GM12891 (cell line): Measurements from ENCODE around the gene MEGF8.

Experiments used
- DNase-seq: peaks from one replicate; pipeline ENCODE4 v3.0.0; 2011; ENCODE audit warnings: low spot score; ENCODE audit not compliant: insufficient read length
- FAIRE-seq: peaks from 2 replicates; lab custom pipeline; 2011; peaks lifted over from hg19 to GRCh38; lab: Jason Lieb, UNC
- PAX5 ChIP-seq: IDR thresholded peaks from 2 replicates; pipeline ENCODE4 v1.6.1; 2011; ENCODE audit warnings: low read length, moderate library complexity, mild to moderate bottlenecking; ENCODE audit not compliant: insufficient read depth, severe bottlenecking
- POLR2A ChIP-seq: IDR thresholded peaks from 2 replicates; pipeline ENCODE4 v1.6.1; 2011; ENCODE audit warnings: low read depth, low read length, control low read depth
- POLR2AphosphoS5 ChIP-seq: IDR thresholded peaks from 2 replicates; pipeline ENCODE4 v1.6.1; 2011; ENCODE audit warnings: low read depth, low read length, control low read depth
- POU2F2 ChIP-seq: IDR thresholded peaks from 2 replicates; pipeline ENCODE4 v1.6.1; 2011; ENCODE audit warnings: low read depth, mild to moderate bottlenecking, control low read depth, low read length, moderate library complexity
- SPI1 ChIP-seq: IDR thresholded peaks from 2 replicates; pipeline ENCODE4 v1.6.1; 2011; ENCODE audit warnings: low read depth, low read length, control low read depth
- TAF1 ChIP-seq: IDR thresholded peaks from 2 replicates; pipeline ENCODE4 v1.6.1; 2011; ENCODE audit warnings: low read depth, low read length, control low read depth

The MEGF8 gene

DNA sequence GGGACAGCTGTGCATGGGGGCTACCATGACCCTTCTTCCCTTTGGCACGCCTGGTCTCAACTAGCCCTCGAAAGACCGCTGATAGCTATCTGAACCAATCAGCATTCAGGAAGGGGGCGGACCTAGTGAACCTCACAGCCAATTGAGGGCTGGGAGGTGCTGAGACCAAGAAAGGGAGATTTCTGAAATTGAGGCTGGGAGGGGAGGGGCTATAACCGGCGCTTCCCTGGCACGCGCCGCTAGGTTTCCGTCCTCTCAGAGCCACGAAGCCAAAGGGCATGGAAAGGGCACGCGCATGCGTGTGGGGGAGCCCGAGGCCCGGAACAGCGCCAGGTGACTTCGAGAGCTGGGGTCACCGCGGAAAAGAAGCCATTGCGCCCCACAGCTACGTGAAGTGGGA, 18.8 kb upstream of the MEGF8 start:
- TF ChIP-seq POLR2AphosphoS5 = no peak
- no peak for TF ChIP-seq POU2F2
- no peak for TF ChIP-seq TAF1
- TF ChIP-seq PAX5 = no peak
- TF ChIP-seq POLR2A = no peak
- TF ChIP-seq SPI1 = no peak
- no peak for DNase-seq
- no peak for FAIRE-seq

DNA sequence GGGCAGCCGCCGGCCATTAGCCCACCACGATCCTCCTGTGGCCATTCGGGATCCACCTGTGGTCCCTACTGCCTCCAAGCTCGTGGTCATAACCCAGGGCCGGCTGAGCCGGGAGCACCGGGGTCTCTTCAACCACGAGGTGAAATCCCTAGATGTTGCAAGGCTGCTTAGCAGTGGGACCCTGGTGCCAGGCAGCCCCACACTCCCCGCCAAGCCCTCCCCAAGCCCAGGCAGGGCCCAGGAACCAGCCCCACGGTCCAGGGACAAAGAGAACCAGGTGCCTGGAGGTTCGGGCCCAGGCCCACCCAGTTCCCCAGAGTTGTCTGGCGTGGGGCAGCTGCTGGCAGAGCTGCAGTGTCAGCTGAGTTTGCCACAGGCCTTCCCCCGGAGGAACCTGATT, 15.7 kb upstream of the MEGF8 start:
- no peak for TF ChIP-seq POU2F2
- no peak for TF ChIP-seq POLR2A
- FAIRE-seq = no peak
- no peak for DNase-seq

DNA sequence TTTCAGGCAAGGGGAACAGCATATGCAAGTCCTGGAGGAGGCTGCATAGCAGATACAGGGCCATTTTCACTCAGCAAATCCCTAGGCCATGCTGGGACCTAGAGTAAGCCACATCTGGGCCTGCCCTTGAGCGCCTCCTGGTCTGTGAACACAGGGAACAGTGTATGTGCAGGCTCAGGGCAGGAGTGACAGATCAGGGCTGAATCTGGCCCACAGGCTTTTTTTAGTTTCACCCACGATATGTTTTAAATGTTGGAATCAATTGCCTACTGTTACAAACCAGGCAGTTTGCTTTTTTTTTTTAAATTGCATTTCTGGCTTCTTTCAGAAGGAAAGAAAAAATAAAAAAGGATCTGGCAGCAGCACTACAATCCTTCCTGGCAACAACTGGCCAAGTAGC, 13.8 kb upstream of the MEGF8 start:
- no peak for TF ChIP-seq POLR2A
- no peak for TF ChIP-seq SPI1
- DNase-seq (no peak), FAIRE-seq (no peak)

DNA sequence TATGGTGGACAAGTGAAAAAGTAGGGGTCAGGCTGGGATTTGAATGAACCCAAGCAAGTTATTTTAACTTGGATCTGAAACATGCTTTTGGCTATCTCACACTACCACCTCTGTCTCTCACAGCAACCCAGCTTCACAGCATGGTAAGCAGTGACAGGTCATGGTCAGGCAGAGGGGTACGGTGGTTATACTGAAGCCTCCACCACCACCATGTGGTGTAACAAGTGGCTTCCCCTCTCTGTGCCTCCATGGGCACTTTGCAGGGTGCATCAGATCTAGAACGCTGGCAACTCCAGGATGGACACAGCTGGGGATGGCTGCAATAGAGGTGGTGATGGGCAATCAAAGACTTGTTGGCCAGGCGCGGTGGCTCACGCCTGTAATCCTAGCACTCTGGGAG, 13.1 kb upstream of the MEGF8 start:
- TF ChIP-seq POLR2AphosphoS5 (no peak), TAF1 (no peak), SPI1 (no peak), POU2F2 (no peak), POLR2A (no peak), PAX5 (no peak)
- DNase-seq (no peak), FAIRE-seq (peak; percentile 69)

DNA sequence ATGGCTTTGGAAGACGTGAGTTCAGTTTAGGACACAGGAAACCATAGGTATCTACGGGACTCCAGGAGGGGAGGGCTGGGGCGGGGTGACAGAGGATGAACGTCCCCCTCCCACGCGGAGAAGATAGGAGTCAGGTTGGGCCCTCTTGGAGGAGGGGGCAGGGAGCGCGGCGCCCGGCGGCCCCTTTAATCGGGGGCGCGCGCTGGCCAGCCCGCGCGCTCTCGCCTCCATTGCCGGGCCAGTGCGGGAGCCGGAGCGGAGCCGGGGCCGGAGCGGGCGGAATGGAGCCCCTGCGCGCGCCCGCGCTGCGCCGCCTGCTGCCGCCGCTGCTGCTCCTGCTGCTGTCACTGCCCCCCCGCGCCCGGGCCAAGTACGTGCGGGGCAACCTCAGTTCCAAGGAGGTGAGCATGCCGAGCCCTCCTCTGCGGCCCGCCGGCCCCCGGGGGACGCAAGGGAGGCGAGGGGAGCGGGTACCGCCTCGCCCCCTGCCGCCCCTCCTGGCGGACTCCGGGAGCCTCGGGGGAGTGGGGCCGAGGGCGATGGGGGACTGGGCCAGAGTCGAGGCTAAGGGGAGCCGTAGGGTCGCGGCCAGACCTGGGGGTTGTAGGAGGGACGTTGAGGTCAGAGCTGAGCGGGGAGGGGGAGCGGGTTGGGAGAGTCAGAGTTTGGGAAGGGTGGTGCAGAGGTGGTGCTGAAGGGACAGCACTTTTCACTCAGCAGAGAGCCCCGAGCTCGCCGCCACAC, 12.2 kb upstream of the MEGF8 start, which contains the start of gene TMEM145:
Gene TMEM145 (plus strand): TSS at position 214 of the 744 bp plus-strand sequence. CDS start 68 bp downstream, at position 282.
- DNase-seq = peak; percentile 82
- TF ChIP-seq POLR2AphosphoS5 = no peak
- TF ChIP-seq PAX5 = no peak
- FAIRE-seq = peak; percentile 54

DNA sequence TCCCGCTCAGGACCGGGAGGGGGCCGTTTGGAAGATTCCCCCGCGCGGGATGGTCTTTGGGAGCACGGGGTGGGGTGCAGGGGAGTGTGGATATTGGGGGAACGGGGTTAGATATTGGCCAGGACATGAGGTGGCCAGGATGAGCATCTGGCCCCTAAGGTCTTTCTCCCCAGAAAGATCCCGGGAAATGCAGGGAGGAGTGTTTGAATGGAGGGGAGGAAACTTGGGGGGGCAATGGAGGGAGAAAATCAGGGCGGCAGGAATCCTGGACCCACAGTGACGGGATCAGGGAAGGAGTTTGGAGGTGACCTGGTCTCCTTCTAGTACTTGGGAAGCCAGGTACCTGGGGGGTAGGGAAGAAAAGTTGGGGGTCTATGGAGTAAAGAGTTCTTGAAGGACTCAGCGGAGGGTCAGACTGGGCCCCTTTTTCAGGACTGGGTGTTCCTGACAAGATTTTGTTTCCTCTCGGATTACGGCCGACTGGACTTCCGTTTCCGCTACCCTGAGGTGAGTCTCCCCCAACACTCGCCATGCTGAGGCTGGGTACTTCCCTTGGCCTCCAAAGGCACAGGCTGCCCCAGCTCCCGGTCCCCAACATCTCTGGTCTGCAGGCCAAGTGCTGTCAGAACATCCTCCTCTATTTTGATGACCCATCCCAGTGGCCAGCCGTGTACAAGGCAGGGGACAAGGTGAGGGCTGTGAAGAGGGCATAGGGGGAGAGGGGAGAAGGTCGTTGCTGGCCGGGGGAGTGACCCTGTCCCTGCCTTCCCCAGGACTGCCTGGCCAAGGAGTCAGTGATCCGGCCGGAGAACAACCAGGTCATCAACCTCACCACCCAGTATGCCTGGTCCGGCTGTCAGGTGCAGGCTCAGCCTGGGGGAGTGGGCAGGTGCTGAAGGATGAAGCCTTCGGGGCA, 11.3 kb upstream of the MEGF8 start:
- TF ChIP-seq TAF1 (no peak), POLR2AphosphoS5 (no peak), POU2F2 (no peak), SPI1 (no peak), PAX5 (no peak), POLR2A (no peak)
- no peak for FAIRE-seq
- no peak for DNase-seq

DNA sequence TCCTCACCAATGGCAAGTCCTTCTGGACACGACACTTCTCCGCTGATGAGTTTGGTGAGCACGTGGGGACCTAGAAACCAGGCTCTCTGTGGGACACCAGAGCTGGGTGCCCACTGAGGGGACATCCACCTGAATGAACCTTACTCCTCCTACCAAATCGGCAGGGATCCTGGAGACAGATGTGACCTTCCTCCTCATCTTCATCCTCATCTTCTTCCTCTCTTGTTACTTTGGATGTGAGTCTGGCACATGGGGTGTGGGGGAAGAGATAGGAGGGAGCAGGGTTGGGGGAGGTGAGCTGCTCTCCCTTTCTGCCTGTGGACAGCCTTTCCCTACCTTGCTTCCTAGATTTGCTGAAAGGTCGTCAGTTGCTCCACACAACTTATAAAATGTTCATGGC, 10.4 kb upstream of the MEGF8 start:
- FAIRE-seq = no peak
- no peak for DNase-seq

DNA sequence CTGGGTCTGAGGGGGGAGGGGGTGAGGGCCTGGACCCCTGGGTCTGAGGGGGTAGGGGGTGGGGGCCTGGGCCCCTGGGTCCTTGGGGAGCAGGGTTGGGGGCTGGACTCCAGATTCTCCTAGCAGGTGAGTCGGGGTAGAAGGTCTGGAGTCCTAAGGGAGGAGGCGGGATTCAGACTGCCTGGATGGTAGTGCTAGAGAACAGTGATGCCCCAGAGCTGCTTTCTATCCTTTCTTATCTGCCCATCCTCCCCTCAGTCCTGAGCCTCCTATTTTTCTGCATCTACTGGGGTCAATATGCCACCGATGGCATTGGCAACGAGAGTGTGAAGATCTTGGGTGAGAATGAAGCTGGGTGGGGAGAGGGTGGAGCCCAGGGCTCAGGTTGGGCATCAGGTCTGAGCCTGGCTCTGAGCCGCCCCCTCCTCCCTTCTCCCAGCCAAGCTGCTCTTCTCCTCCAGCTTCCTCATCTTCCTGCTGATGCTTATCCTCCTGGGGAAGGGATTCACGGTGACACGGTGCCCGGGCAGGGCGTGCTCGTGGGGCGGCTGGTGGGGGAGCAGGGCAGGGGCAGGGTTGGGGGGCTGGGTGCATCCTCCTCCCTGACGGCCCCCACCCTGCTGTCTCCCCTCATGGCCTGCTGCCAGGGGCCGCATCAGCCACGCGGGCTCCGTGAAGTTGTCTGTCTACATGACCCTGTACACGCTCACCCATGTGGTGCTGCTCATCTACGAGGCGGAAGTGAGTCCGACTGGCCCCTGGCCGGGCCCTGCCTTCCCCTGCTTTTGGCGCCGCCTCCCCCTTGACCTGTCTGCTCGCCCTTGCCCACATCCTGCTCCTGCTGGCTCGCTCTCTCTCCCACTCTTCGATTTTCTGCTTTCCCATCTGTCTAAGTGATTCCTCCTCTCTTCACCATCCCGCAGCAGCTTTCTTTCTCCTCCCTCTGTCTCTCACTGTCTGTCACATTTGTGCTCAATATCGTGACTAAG, 8.9 kb upstream of the MEGF8 start:
- no peak for DNase-seq
- TF ChIP-seq SPI1 = peak; percentile 30; the same call in 1 of the 2 replicates
- no peak for TF ChIP-seq PAX5
- peak; percentile 58 for FAIRE-seq

More for the DNA sequence above, 10.4 kb upstream of the MEGF8 start:
- TF ChIP-seq POLR2A (no peak), POLR2AphosphoS5 (no peak), SPI1 (no peak), TAF1 (no peak), PAX5 (no peak), POU2F2 (no peak)

DNA sequence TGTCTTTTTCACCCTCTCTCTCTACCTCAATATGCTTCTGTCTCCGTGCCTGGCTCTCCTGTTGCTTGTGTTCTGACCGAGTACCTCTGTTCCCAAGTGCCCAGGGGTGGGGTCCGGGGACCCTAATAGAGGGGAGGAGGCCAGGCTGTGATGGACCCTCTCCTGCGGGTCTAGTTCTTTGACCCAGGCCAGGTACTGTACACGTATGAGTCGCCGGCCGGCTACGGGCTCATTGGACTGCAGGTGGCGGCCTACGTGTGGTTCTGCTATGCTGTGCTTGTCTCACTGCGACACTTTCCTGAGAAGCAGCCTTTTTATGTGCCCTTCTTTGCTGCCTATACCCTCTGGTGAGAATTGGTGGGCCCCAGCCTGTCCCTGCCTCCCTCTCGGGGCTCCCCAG, 7.9 kb upstream of the MEGF8 start:
- FAIRE-seq (no peak), DNase-seq (no peak)
- TF ChIP-seq POLR2A (no peak), SPI1 (no peak), POLR2AphosphoS5 (no peak), POU2F2 (no peak), TAF1 (no peak), PAX5 (no peak)

DNA sequence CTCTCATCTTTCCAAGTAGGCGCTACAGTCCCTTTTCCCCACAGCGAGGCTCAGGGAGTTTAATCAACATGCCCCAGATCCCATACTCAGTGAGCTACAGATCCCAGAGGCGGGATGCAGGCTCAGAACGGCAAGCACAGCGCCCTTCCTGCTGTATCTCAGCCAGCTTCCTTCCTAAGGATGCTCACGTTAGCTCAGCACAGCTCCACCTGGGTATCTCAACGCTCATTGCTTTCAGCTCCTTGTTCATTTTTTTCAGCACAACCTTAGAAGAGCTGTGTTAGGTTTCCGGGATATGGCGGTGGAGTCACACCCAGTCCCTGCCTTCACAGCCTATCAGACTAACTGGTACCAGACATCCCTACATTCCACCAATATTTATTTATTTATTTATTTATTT, 3.1 kb upstream of the MEGF8 start:
- no peak for FAIRE-seq
- DNase-seq = no peak
- no peak for TF ChIP-seq POLR2A
- no peak for TF ChIP-seq POLR2AphosphoS5
- no peak for TF ChIP-seq TAF1
- no peak for TF ChIP-seq POU2F2
- TF ChIP-seq SPI1 = no peak
- TF ChIP-seq PAX5 = no peak
